ENCODE results near the gene GMDS.

DNA sequence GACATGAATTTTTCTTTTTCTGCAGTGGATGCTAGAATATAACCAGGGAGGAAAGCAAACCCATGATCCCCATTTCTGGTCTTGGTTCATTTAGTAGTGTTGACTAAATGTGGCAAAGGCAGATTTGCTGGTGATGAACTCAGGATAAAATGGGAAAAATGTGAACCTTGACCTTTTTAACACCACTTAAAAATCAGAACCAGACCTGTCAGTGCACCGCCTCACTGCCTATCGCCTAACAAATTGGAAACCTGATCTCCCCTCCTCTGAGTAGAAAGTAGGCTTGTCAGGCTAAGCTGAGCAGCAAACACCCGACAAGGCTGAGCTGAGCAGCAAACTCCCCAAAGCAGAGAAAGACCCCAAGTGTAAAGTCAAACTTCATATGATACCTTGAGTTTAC lies 380.9 kb downstream of the GMDS start:
- TF ChIP-seq, protein P1, sequence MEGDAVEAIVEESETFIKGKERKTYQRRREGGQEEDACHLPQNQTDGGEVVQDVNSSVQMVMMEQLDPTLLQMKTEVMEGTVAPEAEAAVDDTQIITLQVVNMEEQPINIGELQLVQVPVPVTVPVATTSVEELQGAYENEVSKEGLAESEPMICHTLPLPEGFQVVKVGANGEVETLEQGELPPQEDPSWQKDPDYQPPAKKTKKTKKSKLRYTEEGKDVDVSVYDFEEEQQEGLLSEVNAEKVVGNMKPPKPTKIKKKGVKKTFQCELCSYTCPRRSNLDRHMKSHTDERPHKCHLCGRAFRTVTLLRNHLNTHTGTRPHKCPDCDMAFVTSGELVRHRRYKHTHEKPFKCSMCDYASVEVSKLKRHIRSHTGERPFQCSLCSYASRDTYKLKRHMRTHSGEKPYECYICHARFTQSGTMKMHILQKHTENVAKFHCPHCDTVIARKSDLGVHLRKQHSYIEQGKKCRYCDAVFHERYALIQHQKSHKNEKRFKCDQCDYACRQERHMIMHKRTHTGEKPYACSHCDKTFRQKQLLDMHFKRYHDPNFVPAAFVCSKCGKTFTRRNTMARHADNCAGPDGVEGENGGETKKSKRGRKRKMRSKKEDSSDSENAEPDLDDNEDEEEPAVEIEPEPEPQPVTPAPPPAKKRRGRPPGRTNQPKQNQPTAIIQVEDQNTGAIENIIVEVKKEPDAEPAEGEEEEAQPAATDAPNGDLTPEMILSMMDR (IDR thresholded peaks at IDR 0.05; ENCODE audit: low read length), result no peak
- TF ChIP-seq EZH2 (optimal IDR thresholded peaks at IDR 0.05; ENCODE audit: low read depth, low read length), result no peak
